Activated T-helper 9 cell treated with anti-CD3 and anti-CD28 coated beads, Interleukin-2, amount 50 U/mL, for 16 hours (primary cell): Measurements from ENCODE around the gene WNT9B.

Experiments
- DNase-seq: peaks from one replicate; pipeline ENCODE4 v3.0.0-alpha.2; 2020; ENCODE audit warnings: low read depth

WNT9B gene

GRCh38 chr17:46851029-46851741 lies at the start of gene WNT9B:
TSS of gene WNT9B (plus strand) at chr17:46851583. CDS start at chr17:46851639, 56 bp downstream.
- no peak for DNase-seq

GRCh38 chr17:46802800-46803199 lies 48.6 kb upstream of the WNT9B start:
- DNase-seq, result no peak

GRCh38 chr17:46803544-46803943 lies 47.8 kb upstream of the WNT9B start:
- DNase-seq, result no peak

GRCh38 chr17:46805771-46806170 lies 45.6 kb upstream of the WNT9B start:
- DNase-seq, result no peak

- no peak for DNase-seq
Measured at GRCh38 chr17:46809110-46809571, 42.2 kb upstream of the WNT9B start.

- DNase-seq, result no peak
Measured at GRCh38 chr17:46810837-46811236, 40.5 kb upstream of the WNT9B start.

GRCh38 chr17:46811978-46812583 lies 39.3 kb upstream of the WNT9B start:
- no peak for DNase-seq

GRCh38 chr17:46812624-46813318 lies 38.6 kb upstream of the WNT9B start:
- DNase-seq, result no peak

- DNase-seq, result no peak
Measured at GRCh38 chr17:46813920-46814319, 37.5 kb upstream of the WNT9B start.

GRCh38 chr17:46814446-46814845 lies 36.9 kb upstream of the WNT9B start:
- no peak for DNase-seq

GRCh38 chr17:46815474-46816353 lies 35.7 kb upstream of the WNT9B start:
- no peak for DNase-seq

- no peak for DNase-seq
Measured at GRCh38 chr17:46817151-46817900, 34.1 kb upstream of the WNT9B start.

- DNase-seq, result no peak
Measured at GRCh38 chr17:46817901-46818209, 33.5 kb upstream of the WNT9B start.

GRCh38 chr17:46818316-46818928 lies 33.0 kb upstream of the WNT9B start, which contains the start of gene WNT3:
TSS of gene WNT3 (minus strand) at chr17:46818692. CDS start at chr17:46818597, 95 bp downstream.
- peak; percentile 22 for DNase-seq

- no peak for DNase-seq
Measured at GRCh38 chr17:46818929-46819859, 32.2 kb upstream of the WNT9B start.

- DNase-seq, result no peak
Measured at GRCh38 chr17:46819906-46820351, 31.5 kb upstream of the WNT9B start.

GRCh38 chr17:46820592-46821450 lies 30.6 kb upstream of the WNT9B start:
- no peak for DNase-seq

- DNase-seq, result no peak
Measured at GRCh38 chr17:46821482-46822387, 29.6 kb upstream of the WNT9B start.
